ENCODE results near the gene ADRA2B. TPM values are rescaled to one million over a fixed set of nuclear protein-coding genes. Genes with fewer than 3 reads are reported as not detected.

Gene ADRA2B
- polyA plus RNA-seq, 3 donors = 2.5 to 5.3 (median 3.8) TPM

- no peak for DNase-seq (ENCODE audit: low read depth in 3 of 3, low spot score in 2 of 3)
These were observed 3.0 kb upstream of the ADRA2B start for GRCh38 chr2:96119389-96119751.

- no peak for DNase-seq (ENCODE audit: low read depth in 3 of 3, low spot score in 2 of 3)
These were observed 2.5 kb upstream of the ADRA2B start for GRCh38 chr2:96118698-96119388.

GRCh38 chr2:96117701-96118588 is 1.6 kb upstream of the ADRA2B start:
- no peak for DNase-seq (ENCODE audit: low read depth in 3 of 3, low spot score in 2 of 3)

GRCh38 chr2:96116879-96117533 is 635 bp upstream of the ADRA2B start:
- no peak for DNase-seq (ENCODE audit: low read depth in 3 of 3, low spot score in 2 of 3)

- no peak for DNase-seq (ENCODE audit: low read depth in 3 of 3, low spot score in 2 of 3)
These were observed 544 bp downstream of the ADRA2B start for GRCh38 chr2:96115631-96116423.

- no peak for DNase-seq (ENCODE audit: low read depth in 3 of 3, low spot score in 2 of 3)
These were observed 1.3 kb downstream of the ADRA2B start for GRCh38 chr2:96114903-96115581.

GRCh38 chr2:96114546-96114902 is 1.8 kb downstream of the ADRA2B start:
- no peak for DNase-seq (ENCODE audit: low read depth in 3 of 3, low spot score in 2 of 3)

- no peak for DNase-seq (ENCODE audit: low read depth in 3 of 3, low spot score in 2 of 3)
These were observed 2.4 kb downstream of the ADRA2B start for GRCh38 chr2:96113951-96114350.

- no peak for DNase-seq (ENCODE audit: low read depth in 3 of 3, low spot score in 2 of 3)
These were observed 3.0 kb downstream of the ADRA2B start for GRCh38 chr2:96113367-96113677.

GRCh38 chr2:96112501-96113366 is 3.6 kb downstream of the ADRA2B start:
- DNase-seq (ENCODE audit: low read depth in 3 of 3, low spot score in 2 of 3) = no peak

GRCh38 chr2:96111823-96112500 is 4.4 kb downstream of the ADRA2B start:
- DNase-seq (ENCODE audit: low read depth in 3 of 3, low spot score in 2 of 3) = no peak

GRCh38 chr2:96111257-96111640 is 5.1 kb downstream of the ADRA2B start:
- no peak for DNase-seq (ENCODE audit: low read depth in 3 of 3, low spot score in 2 of 3)

- no peak for DNase-seq (ENCODE audit: low read depth in 3 of 3, low spot score in 2 of 3)
These were observed 5.6 kb downstream of the ADRA2B start for GRCh38 chr2:96110621-96111256.

GRCh38 chr2:96109931-96110511 is 6.3 kb downstream of the ADRA2B start:
- no peak for DNase-seq (ENCODE audit: low read depth in 3 of 3, low spot score in 2 of 3)

- no peak for DNase-seq (ENCODE audit: low read depth in 3 of 3, low spot score in 2 of 3)
These were observed 7.0 kb downstream of the ADRA2B start for GRCh38 chr2:96109361-96109680.

- no peak for DNase-seq (ENCODE audit: low read depth in 3 of 3, low spot score in 2 of 3)
These were observed 7.6 kb downstream of the ADRA2B start for GRCh38 chr2:96108541-96109360.

GRCh38 chr2:96108151-96108540 is 8.2 kb downstream of the ADRA2B start:
- DNase-seq (ENCODE audit: low read depth in 3 of 3, low spot score in 2 of 3) = no peak

GRCh38 chr2:96107708-96108065 is 8.7 kb downstream of the ADRA2B start:
- no peak for DNase-seq (ENCODE audit: low read depth in 3 of 3, low spot score in 2 of 3)
